Esophagus muscularis mucosa (tissue), 4 donors: ENCODE results near the gene STIMATE.

Experiments used
- CTCF ChIP-seq, 3 experiments: fragments of 200-600 bp in 2 of 3; fragments of 450-650 bp in 1 of 3; sonication (generic) in 2 of 3; IDR thresholded peaks; one replicate each; pipeline ENCODE4 v1.5.1; 2017 to 2019; ENCODE audit warnings: antibody characterized with exemption in 3 of 3, mild to moderate bottlenecking in 2 of 3, moderate library complexity in 1 of 3
- EP300 ChIP-seq: sonication (generic); formaldehyde crosslinking; IDR thresholded peaks from one replicate; pipeline ENCODE4 v1.6.1; 2017; ENCODE audit warnings: antibody characterized with exemption
- POLR2A ChIP-seq: fragments of 450-650 bp; IDR thresholded peaks from one replicate; pipeline ENCODE4 v1.6.1; 2017; ENCODE audit warnings: antibody characterized with exemption, moderate library complexity, mild to moderate bottlenecking, low read depth
- POLR2AphosphoS5 ChIP-seq, 2 donors: sonication (generic); formaldehyde crosslinking; IDR thresholded peaks; one replicate each; pipeline ENCODE4 v1.6.1; 2017; ENCODE audit warnings: antibody characterized with exemption in 2 of 2

- TF ChIP-seq POLR2A (no peak), CTCF (IDR thresholded peaks at IDR 0.05) (no peak), POLR2AphosphoS5 (IDR thresholded peaks at IDR 0.05) (no peak), EP300 (no peak)
These were observed 18.3 kb downstream of the STIMATE start for GRCh38 chr3:52879090-52879489.
